Nephron progenitor cell (in vitro differentiated cells): ENCODE results near the gene PDE4D.

ENCODE experiments used
- DNase-seq: peaks from one replicate; pipeline ENCODE4 v3.0.0; 2021
- H3K27ac Mint-ChIP-seq: 2 replicates; pipeline ENCODE4 v1.8.0; 2021; ENCODE audit warnings: mild to moderate bottlenecking, moderate library complexity, mixed read lengths
- H3K27me3 Mint-ChIP-seq: 2 replicates; pipeline ENCODE4 v1.8.0; 2021; ENCODE audit warnings: mild to moderate bottlenecking, low read depth, mixed read lengths; ENCODE audit not compliant: poor library complexity
- H3K36me3 Mint-ChIP-seq: 2 replicates; pipeline ENCODE4 v1.8.0; 2021; ENCODE audit warnings: low read depth, mixed read lengths
- H3K4me1 Mint-ChIP-seq: 2 replicates; pipeline ENCODE4 v1.8.0; 2021; ENCODE audit warnings: mixed read lengths
- H3K4me3 Mint-ChIP-seq: 2 replicates; pipeline ENCODE4 v1.8.0; 2021; ENCODE audit warnings: mild to moderate bottlenecking, moderate library complexity, mixed read lengths
- H3K9me3 Mint-ChIP-seq: 2 replicates; pipeline ENCODE4 v1.8.0; 2021; ENCODE audit warnings: mild to moderate bottlenecking, moderate library complexity, mixed read lengths
- CTCF ChIP-seq: fragments of 200-600 bp; sonication (generic); IDR thresholded peaks from 2 replicates; pipeline ENCODE4 v1.5.0; 2021; ENCODE audit warnings: antibody characterized with exemption

The PDE4D gene

GRCh38 chr5:59711310-59711709 is 182.2 kb downstream of the PDE4D start:
- no peak for TF ChIP-seq CTCF
- Mint-ChIP-seq H3K4me3 (no peak overlapping the region), H3K36me3 (peaks cover 4% of the 10 kb centered on the region), H3K27ac (no peak overlapping the region), H3K4me1 (peaks cover 12% of the 10 kb centered on the region), H3K27me3 (peaks cover 3% of the 10 kb centered on the region), H3K9me3 (peaks cover 21% of the 10 kb centered on the region)
- DNase-seq = no peak

GRCh38 chr5:59709846-59710245 is 183.7 kb downstream of the PDE4D start:
- no peak for DNase-seq
- Mint-ChIP-seq H3K4me1 (peaks cover 12% of the 10 kb centered on the region), H3K4me3 (no peak overlapping the region), H3K27me3 (peaks cover 3% of the 10 kb centered on the region), H3K9me3 (peaks cover 21% of the 10 kb centered on the region), H3K36me3 (peaks cover 4% of the 10 kb centered on the region), H3K27ac (no peak overlapping the region)
- TF ChIP-seq CTCF = no peak

- DNase-seq = no peak
Measured at GRCh38 chr5:59709346-59709821, 184.1 kb downstream of the PDE4D start.

GRCh38 chr5:59704936-59705335 is 188.6 kb downstream of the PDE4D start:
- no peak for TF ChIP-seq CTCF
- H3K27ac Mint-ChIP-seq = no peak overlapping the region

More at GRCh38 chr5:59709346-59709821, 184.1 kb downstream of the PDE4D start:
- Mint-ChIP-seq H3K36me3 (peaks cover 4% of the 10 kb centered on the region), H3K4me3 (no peak overlapping the region), H3K4me1 (peaks cover 12% of the 10 kb centered on the region), H3K27me3 (peaks cover 3% of the 10 kb centered on the region), H3K27ac (no peak overlapping the region), H3K9me3 (peaks cover 17% of the 10 kb centered on the region)
- TF ChIP-seq CTCF = no peak

GRCh38 chr5:59703789-59704188 is 189.7 kb downstream of the PDE4D start:
- no peak for DNase-seq
- H3K36me3 Mint-ChIP-seq = no peaks in the 10 kb centered on the region
- no peak overlapping the region for H3K4me3 Mint-ChIP-seq
- no peaks in the 10 kb centered on the region for H3K4me1 Mint-ChIP-seq
- H3K27ac Mint-ChIP-seq = no peak overlapping the region
- no peak for TF ChIP-seq CTCF
- peaks cover 3% of the 10 kb centered on the region for H3K27me3 Mint-ChIP-seq
- H3K9me3 Mint-ChIP-seq = no peaks in the 10 kb centered on the region

More at GRCh38 chr5:59704936-59705335, 188.6 kb downstream of the PDE4D start:
- Mint-ChIP-seq H3K4me3 (no peak overlapping the region), H3K36me3 (no peaks in the 10 kb centered on the region), H3K27me3 (peaks cover 3% of the 10 kb centered on the region), H3K9me3 (no peaks in the 10 kb centered on the region), H3K4me1 (peaks cover 11% of the 10 kb centered on the region)
- no peak for DNase-seq
